Mesendoderm (in vitro differentiated cells): ENCODE data around the gene KLHL8.
A peak's percentile ranks its signal among the peaks of the same experiment; 100 is the strongest.

Experiments
- DNase-seq: peaks from one replicate; pipeline ENCODE4 v3.0.0; 2013
- H2AK5ac ChIP-seq: 2 replicates; pipeline ENCODE4 v1.6.1; 2013; ENCODE audit warnings: low read length, inconsistent platforms
- H2BK120ac ChIP-seq: 2 replicates; pipeline ENCODE4 v1.6.1; 2013; ENCODE audit warnings: low read depth, mild to moderate bottlenecking, low read length, moderate library complexity, mixed read lengths
- H2BK15ac ChIP-seq: replicated peaks from 2 replicates; pipeline ENCODE4 v1.6.1; 2013; ENCODE audit warnings: low read depth, mild to moderate bottlenecking, moderate library complexity
- H2BK5ac ChIP-seq: 2 replicates; pipeline ENCODE4 v1.6.1; 2013; ENCODE audit warnings: low read length, inconsistent platforms
- H3K18ac ChIP-seq: 2 replicates; pipeline ENCODE4 v1.6.1; 2013; ENCODE audit warnings: mild to moderate bottlenecking, low read length, mixed read lengths
- H3K23ac ChIP-seq: one replicate; pipeline ENCODE4 v1.6.1; 2013; ENCODE audit warnings: low read length
- H3K27ac ChIP-seq: 2 replicates; pipeline ENCODE4 v1.5.1; 2013; ENCODE audit warnings: low read depth, mild to moderate bottlenecking, inconsistent platforms, low read length, moderate library complexity
- H3K27me3 ChIP-seq: 2 replicates; pipeline ENCODE4 v1.6.1; 2013; ENCODE audit warnings: low read length, control low read depth, mild to moderate bottlenecking, inconsistent platforms; ENCODE audit not compliant: insufficient read depth, poor library complexity
- H3K36me3 ChIP-seq: 2 replicates; pipeline ENCODE4 v1.6.1; 2013; ENCODE audit warnings: low read length, inconsistent platforms; ENCODE audit not compliant: control insufficient read depth, insufficient read depth
- H3K4ac ChIP-seq: one replicate; pipeline ENCODE4 v1.6.1; 2013; ENCODE audit warnings: low read depth, mild to moderate bottlenecking, low read length, moderate library complexity
- H3K4me1 ChIP-seq: 2 replicates; pipeline ENCODE4 v1.6.1; 2013; ENCODE audit warnings: low read depth, low read length, inconsistent platforms; ENCODE audit not compliant: control insufficient read depth
- H3K4me2 ChIP-seq: 2 replicates; pipeline ENCODE4 v1.6.1; 2013; ENCODE audit warnings: low read length
- H3K4me3 ChIP-seq: 2 replicates; pipeline ENCODE4 v1.5.1; 2013; ENCODE audit warnings: mild to moderate bottlenecking, low read length
- H3K56ac ChIP-seq: one replicate; pipeline ENCODE4 v1.6.1; 2013; ENCODE audit warnings: low read length
- H3K79me1 ChIP-seq: 2 replicates; pipeline ENCODE4 v1.6.1; 2013; ENCODE audit warnings: low read length, inconsistent platforms
- H3K79me2 ChIP-seq: 2 replicates; pipeline ENCODE4 v1.6.1; 2013; ENCODE audit warnings: mild to moderate bottlenecking, low read length; ENCODE audit not compliant: control insufficient read depth, insufficient read depth
- H3K9ac ChIP-seq: 2 replicates; pipeline ENCODE4 v1.6.1; 2013; ENCODE audit warnings: low read length, inconsistent platforms
- H4K5ac ChIP-seq: one replicate; pipeline ENCODE4 v1.6.1; 2013; ENCODE audit warnings: low read length
- H4K8ac ChIP-seq: one replicate; pipeline ENCODE4 v1.6.1; 2013; ENCODE audit warnings: low read depth, mild to moderate bottlenecking, control low read depth, low read length, moderate library complexity
- WGBS: extraction: QIAGEN DNeasy Blood & Tissue Kit; methylation state at CpG from one replicate; pipeline ENCODE4 v1.1.7; 2013; ENCODE audit warnings: low lambda C conversion rate, missing lambda C conversion rate; ENCODE audit not compliant: insufficient coverage; ENCODE audit errors: extremely low coverage; 5-methylcytosine and 5-hydroxymethylcytosine counted together

KLHL8 gene

GRCh38 chr4:87166296-87166854 is 54.0 kb downstream of the KLHL8 start:
- Histone ChIP-seq H2BK120ac (no peak overlapping the region), H3K4me2 (no peak overlapping the region), H3K18ac (no peak overlapping the region), H3K56ac (no peak overlapping the region), H4K8ac (no peak overlapping the region), H4K5ac (no peak overlapping the region), H3K36me3 (no peaks in the 10 kb centered on the region), H3K79me1 (no peaks in the 10 kb centered on the region), H2BK15ac (no peak overlapping the region), H3K23ac (no peak overlapping the region), H2AK5ac (no peak overlapping the region), H2BK5ac (no peak overlapping the region), H3K4ac (no peak overlapping the region), H3K4me3 (no peak overlapping the region), H3K79me2 (no peaks in the 10 kb centered on the region), H3K27ac (no peak overlapping the region), H3K9ac (no peak overlapping the region), H3K4me1 (no peaks in the 10 kb centered on the region), H3K27me3 (no peaks in the 10 kb centered on the region)
- WGBS, result no CpG with 5 or more reads among the region's 3 CpGs
- no peak for DNase-seq

GRCh38 chr4:87165892-87166291 is 54.5 kb downstream of the KLHL8 start:
- H3K79me1 ChIP-seq, result no peaks in the 10 kb centered on the region
- no peak overlapping the region for H3K4me2 ChIP-seq
- no peaks in the 10 kb centered on the region for H3K27me3 ChIP-seq
- no peak overlapping the region for H3K56ac ChIP-seq
- no peak overlapping the region for H2BK5ac ChIP-seq
- no peaks in the 10 kb centered on the region for H3K4me1 ChIP-seq
- no peaks in the 10 kb centered on the region for H3K79me2 ChIP-seq
- H2BK15ac ChIP-seq, result no peak overlapping the region
- DNase-seq, result no peak
- no peaks in the 10 kb centered on the region for H3K36me3 ChIP-seq
- no peak overlapping the region for H3K23ac ChIP-seq
- H3K9ac ChIP-seq, result no peak overlapping the region
- no peak overlapping the region for H2AK5ac ChIP-seq
- no peak overlapping the region for H2BK120ac ChIP-seq
- no CpG with 5 or more reads among the region's 1 CpG for WGBS
- H3K27ac ChIP-seq, result no peak overlapping the region
- H3K4me3 ChIP-seq, result no peak overlapping the region
- H3K4ac ChIP-seq, result no peak overlapping the region
- H4K8ac ChIP-seq, result no peak overlapping the region
- H4K5ac ChIP-seq, result no peak overlapping the region
- H3K18ac ChIP-seq, result no peak overlapping the region

GRCh38 chr4:87153078-87153870 is 67.1 kb downstream of the KLHL8 start:
- H3K9ac ChIP-seq, result no peak overlapping the region
- no peak overlapping the region for H4K5ac ChIP-seq
- H3K4me3 ChIP-seq, result no peak overlapping the region

GRCh38 chr4:87152310-87153041 is 67.9 kb downstream of the KLHL8 start:
- no peak overlapping the region for H3K4me3 ChIP-seq
- no peak overlapping the region for H3K4ac ChIP-seq
- no peak overlapping the region for H4K5ac ChIP-seq
- no peak overlapping the region for H2BK120ac ChIP-seq
- H2AK5ac ChIP-seq, result no peak overlapping the region
- no peaks in the 10 kb centered on the region for H3K36me3 ChIP-seq
- H3K79me2 ChIP-seq, result no peaks in the 10 kb centered on the region
- no peak overlapping the region for H3K18ac ChIP-seq
- H3K79me1 ChIP-seq, result no peaks in the 10 kb centered on the region
- no peak overlapping the region for H3K9ac ChIP-seq
- no CpG with 5 or more reads among the region's 14 CpGs for WGBS
- no peak overlapping the region for H2BK5ac ChIP-seq
- H3K27me3 ChIP-seq, result no peaks in the 10 kb centered on the region
- no peaks in the 10 kb centered on the region for H3K4me1 ChIP-seq
- no peak overlapping the region for H4K8ac ChIP-seq
- DNase-seq, result peak; percentile 27
- no peak overlapping the region for H3K56ac ChIP-seq
- H3K4me2 ChIP-seq, result no peak overlapping the region
- no peak overlapping the region for H3K23ac ChIP-seq
- no peak overlapping the region for H2BK15ac ChIP-seq
- H3K27ac ChIP-seq, result no peak overlapping the region

More at GRCh38 chr4:87153078-87153870, 67.1 kb downstream of the KLHL8 start:
- Histone ChIP-seq H2BK5ac (no peak overlapping the region), H3K36me3 (no peaks in the 10 kb centered on the region), H3K4ac (no peak overlapping the region), H3K79me1 (no peaks in the 10 kb centered on the region), H3K27me3 (no peaks in the 10 kb centered on the region), H3K4me2 (no peak overlapping the region), H3K23ac (no peak overlapping the region), H3K4me1 (no peaks in the 10 kb centered on the region), H3K56ac (no peak overlapping the region), H3K18ac (no peak overlapping the region), H3K79me2 (no peaks in the 10 kb centered on the region), H2BK15ac (no peak overlapping the region), H3K27ac (no peak overlapping the region), H2AK5ac (no peak overlapping the region), H4K8ac (no peak overlapping the region), H2BK120ac (no peak overlapping the region)
- no CpG with 5 or more reads among the region's 4 CpGs for WGBS
- peak; percentile 31 for DNase-seq

GRCh38 chr4:87151730-87152129 is 68.7 kb downstream of the KLHL8 start:
- Histone ChIP-seq H2BK120ac (no peak overlapping the region), H3K36me3 (no peaks in the 10 kb centered on the region), H2BK5ac (no peak overlapping the region), H2AK5ac (no peak overlapping the region), H3K79me2 (no peaks in the 10 kb centered on the region), H3K4ac (no peak overlapping the region), H3K4me3 (no peak overlapping the region), H3K23ac (no peak overlapping the region), H3K4me1 (no peaks in the 10 kb centered on the region), H3K27me3 (no peaks in the 10 kb centered on the region), H4K8ac (no peak overlapping the region), H3K4me2 (no peak overlapping the region), H3K56ac (no peak overlapping the region), H3K18ac (no peak overlapping the region), H3K9ac (no peak overlapping the region), H2BK15ac (no peak overlapping the region), H4K5ac (no peak overlapping the region), H3K79me1 (no peaks in the 10 kb centered on the region), H3K27ac (no peak overlapping the region)
- no CpG with 5 or more reads among the region's 1 CpG for WGBS
- no peak for DNase-seq
